ENCODE data around the gene ARHGEF17.

The ARHGEF17 gene

DNA sequence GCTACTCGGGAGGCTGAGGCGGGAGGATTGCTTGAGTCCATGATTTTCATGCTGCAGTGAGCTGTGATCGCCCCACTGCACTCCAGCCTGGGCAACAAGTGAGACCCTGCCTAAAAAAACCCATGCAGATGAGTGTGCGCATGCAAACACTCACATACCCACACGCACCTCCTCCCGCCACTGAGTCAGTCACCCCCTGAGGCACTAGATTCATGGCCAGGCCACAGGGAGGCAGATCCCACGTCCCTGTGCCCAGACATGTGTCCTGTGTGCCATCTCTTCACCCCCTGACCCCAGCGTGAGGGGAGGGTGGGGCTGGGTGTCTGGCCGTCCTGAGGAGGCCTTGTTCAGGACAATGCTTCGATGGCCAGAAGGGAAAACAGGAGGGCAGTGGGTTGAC lies 83.6 kb downstream of the ARHGEF17 start:
- no peaks in the 10 kb centered on the region for H3K9me2 ChIP-seq (replicated peaks; ENCODE audit: control insufficient read depth, low read length)
- H3K79me2 ChIP-seq (ENCODE audit: control insufficient read depth, low read length), result peaks cover 35% of the 10 kb centered on the region
- H3F3A ChIP-seq (ENCODE audit: control insufficient read depth, insufficient read depth), result no peaks in the 10 kb centered on the region; the same call in 1 of the 2 replicates
- H3K36me3 ChIP-seq (ENCODE audit: control insufficient read depth, low read length), result peaks cover 92% of the 10 kb centered on the region
- H3K27me3 ChIP-seq (ENCODE audit: control insufficient read depth, low read length), result no peaks in the 10 kb centered on the region
- H3K4me2 ChIP-seq (ENCODE audit: low read length), result no peak overlapping the region
- TF ChIP-seq EZH2phosphoT487 (IDR thresholded peaks at IDR 0.05; ENCODE audit: borderline replicate concordance, low read length), result no peak
- TF ChIP-seq, protein P1, sequence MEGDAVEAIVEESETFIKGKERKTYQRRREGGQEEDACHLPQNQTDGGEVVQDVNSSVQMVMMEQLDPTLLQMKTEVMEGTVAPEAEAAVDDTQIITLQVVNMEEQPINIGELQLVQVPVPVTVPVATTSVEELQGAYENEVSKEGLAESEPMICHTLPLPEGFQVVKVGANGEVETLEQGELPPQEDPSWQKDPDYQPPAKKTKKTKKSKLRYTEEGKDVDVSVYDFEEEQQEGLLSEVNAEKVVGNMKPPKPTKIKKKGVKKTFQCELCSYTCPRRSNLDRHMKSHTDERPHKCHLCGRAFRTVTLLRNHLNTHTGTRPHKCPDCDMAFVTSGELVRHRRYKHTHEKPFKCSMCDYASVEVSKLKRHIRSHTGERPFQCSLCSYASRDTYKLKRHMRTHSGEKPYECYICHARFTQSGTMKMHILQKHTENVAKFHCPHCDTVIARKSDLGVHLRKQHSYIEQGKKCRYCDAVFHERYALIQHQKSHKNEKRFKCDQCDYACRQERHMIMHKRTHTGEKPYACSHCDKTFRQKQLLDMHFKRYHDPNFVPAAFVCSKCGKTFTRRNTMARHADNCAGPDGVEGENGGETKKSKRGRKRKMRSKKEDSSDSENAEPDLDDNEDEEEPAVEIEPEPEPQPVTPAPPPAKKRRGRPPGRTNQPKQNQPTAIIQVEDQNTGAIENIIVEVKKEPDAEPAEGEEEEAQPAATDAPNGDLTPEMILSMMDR (IDR thresholded peaks at IDR 0.05; ENCODE audit: low read depth, low read length, poor library complexity, severe bottlenecking), result no peak
- peaks cover 3% of the 10 kb centered on the region; the same call in 1 of the 2 replicates for H4K20me1 ChIP-seq (ENCODE audit: control insufficient read depth, insufficient read depth, low read depth, low read length)
- H3K4me3 ChIP-seq (ENCODE audit: low read length), result no peak overlapping the region
- no peak overlapping the region for H3K27ac ChIP-seq (ENCODE audit: low read depth, low read length)
- H3K4me1 ChIP-seq (ENCODE audit: control insufficient read depth, low read length), result peaks cover 22% of the 10 kb centered on the region
- no peaks in the 10 kb centered on the region for H3K9me3 ChIP-seq (ENCODE audit: control insufficient read depth, insufficient read depth, low read length)

GRCh38 chr11:73392108-73393010 lies 84.3 kb downstream of the ARHGEF17 start:
- Histone ChIP-seq H3K9me3 (ENCODE audit: control insufficient read depth, insufficient read depth, low read length) (no peaks in the 10 kb centered on the region), H3F3A (ENCODE audit: control insufficient read depth, insufficient read depth) (no peaks in the 10 kb centered on the region; the same call in 1 of the 2 replicates), H3K4me1 (ENCODE audit: control insufficient read depth, low read length) (peaks cover 15% of the 10 kb centered on the region), H3K9me2 (replicated peaks; ENCODE audit: control insufficient read depth, low read length) (no peaks in the 10 kb centered on the region), H3K27ac (ENCODE audit: low read depth, low read length) (no peak overlapping the region), H3K4me3 (ENCODE audit: low read length) (no peak overlapping the region), H3K79me2 (ENCODE audit: control insufficient read depth, low read length) (peaks cover 28% of the 10 kb centered on the region), H4K20me1 (ENCODE audit: control insufficient read depth, insufficient read depth, low read depth, low read length) (peaks cover 3% of the 10 kb centered on the region; the same call in 1 of the 2 replicates), H3K4me2 (ENCODE audit: low read length) (no peak overlapping the region), H3K36me3 (ENCODE audit: control insufficient read depth, low read length) (peaks cover 95% of the 10 kb centered on the region), H3K27me3 (ENCODE audit: control insufficient read depth, low read length) (no peaks in the 10 kb centered on the region)
- TF ChIP-seq, protein P1 (IDR thresholded peaks at IDR 0.05; ENCODE audit: low read depth, low read length, poor library complexity, severe bottlenecking), result no peak

DNA sequence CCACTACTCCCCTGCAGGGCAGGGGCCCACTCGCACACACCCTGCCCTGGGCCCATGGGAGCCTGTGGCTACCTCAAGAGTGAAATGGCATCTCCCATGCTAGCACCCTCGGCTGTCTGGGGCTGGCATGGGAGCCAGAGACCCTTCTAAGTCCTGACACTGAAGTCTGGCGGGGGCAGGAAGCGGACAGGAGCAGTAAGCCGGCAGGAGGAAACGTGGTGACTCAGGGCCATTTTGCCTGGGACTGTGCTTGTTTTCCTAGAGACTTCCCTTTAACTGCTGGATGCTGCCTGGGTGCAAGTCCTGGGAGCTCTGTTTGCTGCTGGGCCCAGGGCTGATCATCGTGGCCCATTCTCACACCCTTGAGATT lies 84.9 kb downstream of the ARHGEF17 start:
- Histone ChIP-seq H3K9me2 (replicated peaks; ENCODE audit: control insufficient read depth, low read length) (no peaks in the 10 kb centered on the region), H3K27ac (ENCODE audit: low read depth, low read length) (no peak overlapping the region), H3K9me3 (ENCODE audit: control insufficient read depth, insufficient read depth, low read length) (no peaks in the 10 kb centered on the region), H3K4me3 (ENCODE audit: low read length) (no peak overlapping the region), H4K20me1 (ENCODE audit: control insufficient read depth, insufficient read depth, low read depth, low read length) (no peaks in the 10 kb centered on the region), H3K36me3 (ENCODE audit: control insufficient read depth, low read length) (peaks cover 95% of the 10 kb centered on the region), H3F3A (ENCODE audit: control insufficient read depth, insufficient read depth) (no peaks in the 10 kb centered on the region; the same call in 1 of the 2 replicates), H3K4me1 (ENCODE audit: control insufficient read depth, low read length) (peaks cover 9% of the 10 kb centered on the region), H3K79me2 (ENCODE audit: control insufficient read depth, low read length) (peaks cover 22% of the 10 kb centered on the region), H3K4me2 (ENCODE audit: low read length) (no peak overlapping the region), H3K27me3 (ENCODE audit: control insufficient read depth, low read length) (no peaks in the 10 kb centered on the region)
- TF ChIP-seq, protein P1 (IDR thresholded peaks at IDR 0.05; ENCODE audit: low read depth, low read length, poor library complexity, severe bottlenecking), result no peak
- TF ChIP-seq EZH2phosphoT487 (IDR thresholded peaks at IDR 0.05; ENCODE audit: borderline replicate concordance, low read length), result no peak
